ENCODE measurements around the gene LPAR2. TPM values are rescaled to one million over a fixed set of nuclear protein-coding genes. Genes with fewer than 3 reads are reported as not detected.

The LPAR2 gene
- total RNA-seq, 1 experiment from 2014 or later = 5.9 TPM

GRCh38 chr19:19580418-19580817 lies 47.6 kb downstream of the LPAR2 start:
- in situ Hi-C loops (cut with HindIII; ENCODE audit: low pct_unique_long_range_greater_than_20kb, low sequenced_read_pairs) = no loop called here
- no peak for DNase-seq (ENCODE audit: low read depth)

- in situ Hi-C loops (cut with HindIII; ENCODE audit: low pct_unique_long_range_greater_than_20kb, low sequenced_read_pairs) = no loop called here
- DNase-seq (ENCODE audit: low read depth) = no peak
Observed at GRCh38 chr19:19579533-19580361, 48.3 kb downstream of the LPAR2 start.

- in situ Hi-C loops (cut with HindIII; ENCODE audit: low pct_unique_long_range_greater_than_20kb, low sequenced_read_pairs) = no loop called here
- no peak for DNase-seq (ENCODE audit: low read depth)
Observed at GRCh38 chr19:19578252-19578651, 49.8 kb downstream of the LPAR2 start.

- DNase-seq (ENCODE audit: low read depth) = no peak
- in situ Hi-C loops (cut with HindIII; ENCODE audit: low pct_unique_long_range_greater_than_20kb, low sequenced_read_pairs) = no loop called here
Observed at GRCh38 chr19:19575411-19575810, 52.6 kb downstream of the LPAR2 start.

Other genes with a start within 250 kb of the LPAR2 start
- gene GATAD2A, start 222.5 kb downstream of the LPAR2 start, total RNA-seq (2014; rRNA removed; shearing (Covaris generic); ENCODE audit: low replicate concordance) = 29.2 and 35.1 TPM in 2 replicates
- gene TSSK6, start 112.7 kb downstream of the LPAR2 start, total RNA-seq (2014; rRNA removed; shearing (Covaris generic); ENCODE audit: low replicate concordance) = 4.1 and 7.7 TPM in 2 replicates
- gene NDUFA13, start 112.0 kb downstream of the LPAR2 start, total RNA-seq (2014; rRNA removed; shearing (Covaris generic); ENCODE audit: low replicate concordance) = 303 and 326 TPM in 2 replicates
- gene YJEFN3, start 99.3 kb downstream of the LPAR2 start, total RNA-seq (2014; rRNA removed; shearing (Covaris generic); ENCODE audit: low replicate concordance) = 0.61 and 2.5 TPM in 2 replicates
- 0.20 TPM in 1 of 2 replicates, not detected in the other for gene CILP2, start 90.0 kb downstream of the LPAR2 start, total RNA-seq (2014; rRNA removed; shearing (Covaris generic); ENCODE audit: low replicate concordance)
- 1.9 and 2.6 TPM in 2 replicates for gene PBX4, start 9.5 kb downstream of the LPAR2 start, total RNA-seq (2014; rRNA removed; shearing (Covaris generic); ENCODE audit: low replicate concordance)
- 6.6 and 12.5 TPM in 2 replicates for gene GMIP, start 15.4 kb upstream of the LPAR2 start, total RNA-seq (2014; rRNA removed; shearing (Covaris generic); ENCODE audit: low replicate concordance)
- 24.3 and 71.6 TPM in 2 replicates for gene ATP13A1, start 35.5 kb upstream of the LPAR2 start, total RNA-seq (2014; rRNA removed; shearing (Covaris generic); ENCODE audit: low replicate concordance)
- gene ZNF101, start 40.6 kb upstream of the LPAR2 start, total RNA-seq (2014; rRNA removed; shearing (Covaris generic); ENCODE audit: low replicate concordance) = 2.3 and 5.3 TPM in 2 replicates
- 3.3 and 5.5 TPM in 2 replicates for gene ZNF14, start 104.9 kb upstream of the LPAR2 start, total RNA-seq (2014; rRNA removed; shearing (Covaris generic); ENCODE audit: low replicate concordance)
- 19.8 and 28.9 TPM in 2 replicates for gene ZNF506, start 193.5 kb upstream of the LPAR2 start, total RNA-seq (2014; rRNA removed; shearing (Covaris generic); ENCODE audit: low replicate concordance)
- gene ZNF253, start 237.7 kb upstream of the LPAR2 start, total RNA-seq (2014; rRNA removed; shearing (Covaris generic); ENCODE audit: low replicate concordance) = 0.75 and 3.5 TPM in 2 replicates

All from Caki2 (cell line).